Lower lobe of right lung (tissue), 2 donors: ENCODE measurements around the gene CTXND1. TPM values are rescaled to one million over a fixed set of nuclear protein-coding genes. Genes with fewer than 3 reads are reported as not detected.

Experiments used
- ATAC-seq, 2 donors: fragments of 200-7000 bp; cut with Tn5 transposase; one replicate each; pipeline ENCODE4 v1.9.1; 2020 to 2022; ENCODE audit warnings: mild to moderate bottlenecking in 2 of 2, moderate library complexity in 2 of 2
- DNase-seq: peaks from one replicate; pipeline ENCODE4 v3.0.0-alpha.2; 2020
- H3K27ac ChIP-seq: fragments of 200-600 bp; one replicate; pipeline ENCODE4 v1.8.0; 2022
- H3K27me3 ChIP-seq: fragments of 200-600 bp; one replicate; pipeline ENCODE4 v1.8.0; 2022; ENCODE audit warnings: low read depth
- H3K36me3 ChIP-seq: fragments of 200-600 bp; one replicate; pipeline ENCODE4 v1.8.0; 2022; ENCODE audit warnings: mild to moderate bottlenecking
- H3K4me1 ChIP-seq: fragments of 200-600 bp; one replicate; pipeline ENCODE4 v1.8.0; 2022
- H3K4me3 ChIP-seq: fragments of 200-600 bp; one replicate; pipeline ENCODE4 v1.8.0; 2022; ENCODE audit warnings: mild to moderate bottlenecking
- H3K9me3 ChIP-seq: fragments of 200-600 bp; one replicate; pipeline ENCODE4 v1.8.0; 2022
- CTCF ChIP-seq: fragments of 200-600 bp; IDR thresholded peaks from one replicate; pipeline ENCODE4 v1.8.0; 2022; ENCODE audit warnings: antibody characterized with exemption, mild to moderate bottlenecking
- intact Hi-C: fragments of 100-400 bp; cut with DNase I; formaldehyde crosslinking; loops from one replicate; pipeline ENCODE4 v1.11.0; 2022
- total RNA-seq: library from RNA; stranded (reverse); fragmentation: NEBNext Ultra II Directional; extraction: Animal tissue kit (Norgen Biotek cat#: 25700); gene quantifications from one replicate; pipeline ENCODE4 v1.2.1, GENCODE V29; 2021
- donor health status: DM: no; HTN: yes; CAD: no; lungs with severe emphysema.

The CTXND1 gene
- total RNA-seq, 1 donor from 2014 or later, result 1.8 TPM

DNA sequence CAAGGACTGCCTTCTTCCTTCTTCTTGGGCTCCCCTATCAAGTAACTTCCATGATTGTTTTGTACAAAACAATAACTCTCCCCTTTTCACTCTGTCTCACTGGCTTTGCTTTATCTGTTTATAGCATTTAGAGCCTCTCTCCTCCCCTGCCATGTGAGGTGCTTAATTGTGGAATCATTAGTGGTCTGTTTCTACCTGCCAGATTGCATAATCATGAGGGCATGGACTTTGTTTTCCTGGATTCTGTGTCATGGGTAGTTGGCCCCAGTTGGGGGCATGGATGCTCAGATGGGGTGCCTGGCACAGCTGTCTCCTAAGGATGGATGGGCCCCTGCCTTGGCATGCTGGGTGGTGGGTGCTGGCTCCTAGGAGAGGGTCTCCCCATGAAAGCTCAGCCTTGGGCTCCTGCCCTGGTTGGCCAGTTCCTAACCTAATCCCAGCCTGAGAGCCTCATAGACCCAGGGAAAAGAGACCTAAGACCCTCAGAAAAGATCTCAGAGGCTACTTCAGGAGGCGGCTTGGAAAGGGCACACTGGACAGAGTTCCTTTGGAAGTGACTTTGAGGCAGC, 8.0 kb upstream of the CTXND1 start:
- Histone ChIP-seq H3K36me3 (no peaks in the 10 kb centered on the region), H3K27me3 (peaks cover 18% of the 10 kb centered on the region), H3K4me3 (no peak overlapping the region), H3K9me3 (no peaks in the 10 kb centered on the region), H3K27ac (no peak overlapping the region), H3K4me1 (no peaks in the 10 kb centered on the region)
- intact Hi-C loops, result no loop called here
- TF ChIP-seq CTCF, result no peak
- DNase-seq, result no peak
- no peak for ATAC-seq

DNA sequence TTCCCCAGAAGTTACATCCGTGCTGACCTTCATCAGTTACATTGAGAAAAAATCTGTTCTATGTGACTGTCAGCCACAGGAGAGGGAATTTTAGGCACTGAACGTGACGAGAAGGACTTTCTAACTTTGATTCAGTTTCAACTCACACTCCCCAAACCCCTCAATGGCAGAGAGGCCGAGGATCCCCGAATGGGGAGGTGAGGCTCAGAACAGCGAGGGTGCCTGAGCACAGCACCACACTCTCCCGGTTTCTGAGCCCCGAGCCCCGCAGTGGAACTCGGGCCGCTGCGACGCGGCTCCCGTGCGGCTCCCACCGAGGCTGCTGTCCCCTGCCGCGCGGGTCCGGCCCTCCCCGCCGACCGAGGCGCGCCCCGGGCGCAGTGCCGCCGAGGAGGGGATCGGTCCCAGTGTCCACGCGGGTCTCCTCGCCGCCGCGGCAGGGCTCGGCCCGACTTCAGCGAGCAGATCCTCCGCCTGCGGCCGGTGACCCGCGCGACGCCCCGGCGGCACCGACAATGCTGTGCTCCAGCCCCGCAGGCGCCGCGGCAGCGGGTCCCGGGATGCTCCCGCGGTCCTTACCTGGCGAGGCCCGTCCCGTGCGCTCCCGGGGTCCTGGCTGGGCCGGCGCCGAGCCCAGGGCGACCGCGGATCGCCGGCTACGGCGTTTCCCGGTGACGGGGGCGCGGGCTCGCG, 439 bp downstream of the CTXND1 start:
- DNase-seq, result no peak
- Histone ChIP-seq H3K9me3 (no peaks in the 10 kb centered on the region), H3K36me3 (no peaks in the 10 kb centered on the region), H3K4me3 (peak overlapping the region; percentile 47), H3K4me1 (peaks cover 6% of the 10 kb centered on the region), H3K27me3 (peaks cover 61% of the 10 kb centered on the region), H3K27ac (no peak overlapping the region)
- peak; percentile 60 to 66 for ATAC-seq
- intact Hi-C loops, result no loop called here
- no peak for TF ChIP-seq CTCF

DNA sequence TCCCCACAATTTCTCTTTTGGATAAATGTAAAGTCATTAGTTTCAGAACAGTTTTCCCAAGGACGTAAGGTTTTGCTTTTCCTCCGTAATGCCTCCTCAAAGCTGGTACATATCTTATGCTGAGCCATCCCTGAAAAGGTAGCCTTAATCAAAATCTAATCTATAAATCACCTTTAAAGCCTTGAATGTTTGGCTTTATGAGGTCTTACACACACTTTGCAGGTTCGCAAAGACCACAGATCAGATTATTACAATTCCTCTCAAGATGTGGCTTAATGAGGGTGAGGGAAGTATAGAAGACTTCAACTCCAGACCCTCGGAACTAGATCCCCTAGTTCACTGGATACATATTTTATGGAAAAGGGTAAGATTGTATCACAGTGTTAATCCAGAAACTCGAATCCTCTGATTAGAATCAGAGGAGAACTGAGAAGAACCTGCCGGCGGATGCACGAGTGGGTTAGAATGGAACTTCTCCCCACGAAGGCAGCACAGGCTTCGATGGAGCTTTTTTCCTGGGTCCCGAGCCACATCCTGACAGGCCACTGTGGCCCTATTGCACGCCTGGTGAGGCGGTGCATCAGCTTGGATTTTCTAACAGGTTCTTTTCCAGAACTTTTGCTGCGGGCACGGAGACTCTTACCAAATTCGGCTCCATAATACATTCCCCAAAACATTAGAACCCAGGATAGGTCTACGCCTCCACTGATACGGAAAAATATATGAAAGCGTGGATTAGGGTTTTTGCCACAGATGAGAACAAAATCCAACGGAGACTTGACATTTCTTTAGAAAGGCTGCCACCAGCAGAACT, 1.2 kb downstream of the CTXND1 start:
- H3K27me3 ChIP-seq, result peaks cover 61% of the 10 kb centered on the region
- H3K4me3 ChIP-seq, result peak overlapping the region; percentile 47
- no peak for TF ChIP-seq CTCF
- DNase-seq (no peak), ATAC-seq (peak in 1 of 2 donors; percentile 43)
- no peaks in the 10 kb centered on the region for H3K36me3 ChIP-seq
- no peaks in the 10 kb centered on the region for H3K9me3 ChIP-seq
- peaks cover 6% of the 10 kb centered on the region for H3K4me1 ChIP-seq
- intact Hi-C loops, result no loop called here
- no peak overlapping the region for H3K27ac ChIP-seq

GRCh38 chr15:80249973-80250372, 2.0 kb downstream of the CTXND1 start:
- ATAC-seq (peak in 1 of 2 donors; percentile 67), DNase-seq (no peak)
- Histone ChIP-seq H3K36me3 (no peaks in the 10 kb centered on the region), H3K4me1 (peaks cover 6% of the 10 kb centered on the region), H3K9me3 (no peaks in the 10 kb centered on the region), H3K27me3 (peaks cover 56% of the 10 kb centered on the region), H3K27ac (no peak overlapping the region), H3K4me3 (no peak overlapping the region)
- intact Hi-C loops, result no loop called here
- TF ChIP-seq CTCF, result no peak

DNA sequence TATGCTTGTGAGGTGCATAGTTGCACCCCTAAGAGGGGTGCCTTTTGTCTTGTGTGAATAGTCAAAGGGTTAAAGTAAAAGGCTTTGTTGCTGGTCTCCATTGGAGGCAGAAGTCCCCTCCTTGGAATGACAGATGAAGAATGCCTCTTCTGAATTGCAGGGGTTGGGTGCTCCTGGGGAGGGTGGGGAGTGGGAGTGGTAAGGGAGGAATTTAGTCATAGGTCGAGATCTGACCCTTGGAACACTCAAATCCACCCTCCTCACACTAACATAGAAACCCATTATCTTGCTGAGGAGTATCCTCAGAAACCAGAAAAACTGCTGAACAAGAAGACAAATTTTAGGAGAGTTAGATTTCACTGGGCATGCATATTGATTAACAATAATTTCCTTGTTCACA, 4.7 kb downstream of the CTXND1 start:
- H3K27ac ChIP-seq, result no peak overlapping the region
- intact Hi-C loops, result no loop called here
- H3K4me3 ChIP-seq, result no peak overlapping the region
- TF ChIP-seq CTCF, result no peak
- H3K9me3 ChIP-seq, result no peaks in the 10 kb centered on the region
- DNase-seq, result no peak
- H3K36me3 ChIP-seq, result no peaks in the 10 kb centered on the region
- peaks cover 6% of the 10 kb centered on the region for H3K4me1 ChIP-seq
- peaks cover 39% of the 10 kb centered on the region for H3K27me3 ChIP-seq
- ATAC-seq, result no peak
